Hematopoietic multipotent progenitor cell treated with erythropoietin and hydrocortisone succinate and interleukin-3 and kit ligand, for 15 days (in vitro differentiated cells): ENCODE data around the gene COMT.
"Not testable (repeated sequence)": the region's sequence is repeated elsewhere in the genome, so short reads cannot be mapped to it uniquely, and the experiment has no call there.

Experiments
- DNase-seq: peaks from one replicate; pipeline ENCODE4 v3.0.0-alpha.2; 2015; ENCODE audit warnings: low spot score

Gene COMT

DNA sequence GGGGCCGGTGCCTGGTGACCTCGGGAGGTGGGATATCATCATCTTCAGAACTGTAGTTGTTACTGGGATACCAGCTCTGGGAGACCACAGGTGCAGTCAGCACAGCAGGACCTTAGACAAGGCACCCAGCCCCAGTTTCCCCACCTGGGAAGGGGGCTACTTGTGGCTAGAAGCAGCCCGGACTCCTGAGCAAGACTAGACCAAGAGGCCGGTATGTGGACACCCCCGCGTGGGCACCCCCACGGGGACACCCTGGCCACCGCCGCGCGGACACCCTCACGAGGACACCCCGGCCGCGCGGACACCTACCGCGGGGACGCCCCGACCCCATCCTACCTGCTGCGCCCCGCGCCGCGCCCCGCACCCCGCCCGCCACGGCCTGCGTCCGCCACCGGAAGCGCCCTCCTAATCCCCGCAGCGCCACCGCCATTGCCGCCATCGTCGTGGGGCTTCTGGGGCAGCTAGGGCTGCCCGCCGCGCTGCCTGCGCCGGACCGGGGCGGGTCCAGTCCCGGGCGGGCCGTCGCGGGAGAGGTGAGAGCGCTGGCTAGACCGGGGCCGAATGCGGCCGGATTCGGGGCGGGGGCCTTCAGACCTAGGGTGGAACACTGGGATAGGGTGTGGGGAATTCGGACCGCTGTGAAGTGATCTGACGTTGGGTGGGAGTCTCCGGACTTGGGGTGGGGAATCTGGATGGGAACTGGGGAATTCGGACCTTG is at the start of gene COMT, which contains the start of gene TXNRD2:
Gene COMT, plus strand, starts transcription at position 408 of the 718 bp plus-strand sequence. CDS start 20,755 bp downstream, outside the sequence.
Gene TXNRD2, minus strand, starts transcription at position 454 of the 718 bp plus-strand sequence. Its CDS starts 15 bp downstream, at position 439.
- peak; percentile 79 for DNase-seq

- DNase-seq: no peak
These were observed 49.2 kb upstream of the COMT start for GRCh38 chr22:19892257-19892879.

- DNase-seq: no peak
These were observed 48.6 kb upstream of the COMT start for GRCh38 chr22:19892925-19893324.

DNA sequence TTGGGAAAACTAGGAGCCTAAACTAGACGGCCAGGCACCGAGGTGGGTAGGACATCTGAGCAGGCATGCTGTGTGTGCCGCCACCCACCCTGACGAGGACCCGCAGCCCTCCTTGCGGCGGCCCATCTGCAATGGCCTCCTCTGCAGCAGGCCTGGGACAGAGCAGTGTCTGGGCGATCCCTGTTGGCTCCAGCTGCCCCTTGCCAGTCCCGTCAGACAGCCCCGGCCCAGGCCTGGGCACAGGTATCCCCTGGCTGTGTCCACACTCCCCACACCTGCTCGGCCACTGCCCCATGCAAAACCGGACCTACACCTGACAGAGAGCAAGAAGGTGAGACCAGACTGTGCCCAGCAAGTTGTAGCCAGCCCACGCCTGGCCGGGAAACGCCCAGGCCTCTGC is 48.2 kb upstream of the COMT start:
- DNase-seq: no peak

GRCh38 chr22:19895160-19895849 is 46.3 kb upstream of the COMT start:
- DNase-seq: no peak

GRCh38 chr22:19896665-19897355 is 44.8 kb upstream of the COMT start:
- DNase-seq: no peak

GRCh38 chr22:19897726-19898125 is 43.8 kb upstream of the COMT start:
- DNase-seq: no peak

- no peak for DNase-seq
These were observed 43.4 kb upstream of the COMT start for GRCh38 chr22:19898145-19898544.

GRCh38 chr22:19898831-19899567 is 42.6 kb upstream of the COMT start:
- no peak for DNase-seq

DNA sequence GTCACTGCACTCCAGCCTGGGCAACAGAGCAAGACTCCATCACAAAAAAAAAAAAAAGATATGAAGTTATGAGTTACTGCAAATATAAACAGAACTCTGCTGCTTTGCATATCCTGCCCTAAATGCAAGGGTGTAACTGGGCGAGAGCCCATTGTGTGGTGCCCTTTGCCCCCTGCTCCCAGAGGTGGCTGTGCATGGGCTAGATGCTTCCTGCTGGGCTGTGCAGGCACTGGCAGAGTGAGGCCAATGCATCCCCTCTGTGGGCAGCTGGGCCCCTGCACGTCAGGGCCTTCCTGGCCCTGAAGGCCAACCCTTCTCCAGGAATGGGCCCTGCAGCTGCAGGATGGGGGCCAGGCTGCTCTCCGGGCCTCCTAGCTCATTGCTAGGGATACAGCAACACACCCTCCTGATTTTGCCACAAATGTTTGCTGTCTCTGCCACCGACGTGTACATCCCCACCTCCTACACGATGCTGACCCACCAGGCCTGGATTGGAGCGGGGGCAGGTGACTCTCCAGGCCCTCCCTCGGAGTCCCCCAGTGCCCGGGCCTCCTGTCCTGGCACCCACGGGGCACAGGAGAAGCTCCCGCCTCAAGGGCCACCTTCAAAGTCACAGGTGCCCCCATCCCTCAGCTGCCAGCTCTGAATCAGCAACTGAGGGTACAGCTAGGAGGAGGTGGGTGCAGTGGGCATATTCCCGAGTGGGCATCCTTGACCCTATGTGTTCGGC is 40.7 kb upstream of the COMT start:
- DNase-seq: no peak

GRCh38 chr22:19901577-19902244 is 39.9 kb upstream of the COMT start:
- no peak for DNase-seq

- no peak for DNase-seq
These were observed 39.3 kb upstream of the COMT start for GRCh38 chr22:19902245-19902715.

- no peak for DNase-seq
These were observed 38.5 kb upstream of the COMT start for GRCh38 chr22:19903031-19903430.

DNA sequence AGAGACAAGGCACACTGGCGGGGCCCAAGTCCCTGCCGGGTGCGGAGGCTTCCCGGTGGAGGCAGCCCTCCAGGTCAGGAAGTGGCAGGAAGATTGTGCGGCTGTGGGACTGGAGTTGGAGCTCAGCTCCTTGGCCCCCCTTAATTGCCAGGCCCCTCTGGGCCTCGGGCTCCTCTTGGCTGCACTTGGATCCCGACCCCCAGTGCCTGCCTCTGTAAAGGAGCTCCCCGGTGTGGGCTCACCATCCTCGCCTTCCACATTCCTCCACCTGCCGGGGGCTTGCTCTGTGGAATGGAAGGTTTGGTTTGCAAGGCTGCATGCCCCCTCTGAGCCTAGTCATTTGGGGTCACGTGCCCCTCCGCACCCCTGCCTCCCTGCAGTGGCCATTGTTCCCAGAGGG is 38.1 kb upstream of the COMT start:
- DNase-seq: no peak

DNA sequence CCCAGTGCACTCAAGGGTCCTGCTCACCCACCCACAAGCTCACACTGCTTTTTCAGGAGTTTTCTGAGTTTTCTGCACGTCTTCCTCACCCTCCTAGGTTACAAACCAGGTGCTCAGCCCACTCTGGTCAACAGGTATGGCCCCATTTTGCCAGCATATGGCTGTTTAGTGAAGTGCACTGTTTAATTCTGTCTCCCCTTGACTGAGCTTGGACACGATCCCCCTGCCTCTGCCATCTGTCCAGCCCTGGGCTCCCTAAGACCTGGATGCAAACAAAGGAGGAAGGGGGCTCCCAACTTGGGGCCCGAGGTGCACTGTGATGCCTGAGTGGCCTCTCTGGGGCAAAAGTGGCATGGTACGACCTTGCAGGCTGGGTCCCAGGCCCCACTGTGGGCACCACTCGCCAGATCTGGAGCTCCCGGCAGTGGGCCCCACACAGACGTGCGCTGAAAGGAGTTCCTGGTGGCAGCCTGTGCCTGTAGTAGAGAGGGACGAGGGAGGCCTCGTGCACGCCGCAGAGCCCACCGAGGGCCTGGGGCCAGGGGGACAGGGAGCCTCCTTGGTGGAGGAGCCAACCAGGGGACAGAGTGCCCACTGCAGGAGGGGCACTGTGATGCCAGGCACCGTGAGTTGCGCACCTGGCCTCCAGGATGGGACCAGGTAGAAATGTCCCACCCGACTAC is 37.3 kb upstream of the COMT start:
- DNase-seq: no peak

- DNase-seq: no peak
These were observed 36.6 kb upstream of the COMT start for GRCh38 chr22:19904935-19905334.

DNA sequence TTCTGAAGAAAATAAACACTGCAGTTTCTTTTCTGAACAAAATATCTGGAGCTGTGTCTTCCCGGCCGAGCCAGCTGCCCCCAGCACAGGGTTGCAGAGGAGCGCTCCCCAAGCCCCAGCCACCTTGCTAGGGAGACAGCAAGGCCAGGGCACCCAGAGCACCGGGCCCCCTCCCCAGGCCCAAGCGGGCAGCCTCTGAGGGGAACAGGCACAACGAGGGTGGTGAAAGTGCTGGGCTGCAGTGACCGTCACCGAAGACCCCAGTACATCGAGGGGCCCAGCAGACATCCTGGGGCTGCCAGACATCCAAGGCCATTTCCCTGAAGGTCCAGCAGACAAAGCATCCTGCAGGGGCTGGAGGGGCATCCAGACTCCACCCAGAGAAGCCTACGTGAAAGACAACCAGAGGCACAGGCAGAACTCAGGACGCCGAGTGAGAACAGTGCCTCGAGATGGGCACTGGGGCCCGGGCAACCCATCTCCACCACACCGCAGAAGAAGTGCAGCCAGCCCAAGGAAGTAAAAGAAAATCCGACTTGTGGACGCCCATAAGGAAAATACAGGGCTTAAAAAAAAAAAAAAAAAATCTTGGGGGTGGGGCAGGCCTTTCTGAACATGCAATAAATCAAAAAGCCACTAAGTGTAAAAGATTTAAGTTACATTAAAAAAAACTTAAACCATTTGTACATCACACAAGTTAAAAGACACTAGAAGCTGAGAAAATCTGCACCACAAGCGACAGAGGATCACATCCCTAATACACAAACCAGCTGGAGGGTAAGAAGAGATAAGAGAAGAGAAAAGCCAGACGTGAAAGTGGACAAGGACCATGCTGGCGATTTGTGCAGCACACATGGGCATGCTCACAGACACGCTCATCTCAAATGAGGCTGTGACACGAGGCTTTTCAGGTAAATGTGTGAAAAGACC is 36.0 kb upstream of the COMT start:
- no peak for DNase-seq

- DNase-seq: not testable (repeated sequence)
These were observed 34.7 kb upstream of the COMT start for GRCh38 chr22:19906864-19907263.

GRCh38 chr22:19907902-19908301 is 33.7 kb upstream of the COMT start:
- not testable (repeated sequence) for DNase-seq
